Retinal pigment epithelial cell (primary cell): Measurements from ENCODE around the gene TMX2.

Experiments used
- DNase-seq: peaks from one replicate; pipeline ENCODE4 v3.0.0-alpha.2; 2010; ENCODE audit warnings: low read depth
- H3K4me3 ChIP-seq: 2 replicates; pipeline ENCODE4 v1.5.1; 2011; ENCODE audit warnings: mild to moderate bottlenecking, low read length, control low read depth, moderate library complexity
- CTCF ChIP-seq: conservative IDR thresholded peaks from 2 replicates; pipeline ENCODE4 v1.5.1; 2011; ENCODE audit warnings: low read depth, low read length, control low read depth, inconsistent platforms

TMX2 gene

GRCh38 chr11:57785072-57785471 is 72.7 kb downstream of the TMX2 start:
- TF ChIP-seq CTCF = no peak
- DNase-seq = no peak
- no peak overlapping the region for H3K4me3 ChIP-seq

- TF ChIP-seq CTCF = no peak
- DNase-seq = no peak
- H3K4me3 ChIP-seq = no peak overlapping the region
These were observed 74.0 kb downstream of the TMX2 start for GRCh38 chr11:57786436-57786835.

- no peak overlapping the region for H3K4me3 ChIP-seq
- no peak for DNase-seq
- no peak for TF ChIP-seq CTCF
These were observed 74.7 kb downstream of the TMX2 start for GRCh38 chr11:57787006-57787604.

GRCh38 chr11:57787920-57788702 is 75.7 kb downstream of the TMX2 start:
- TF ChIP-seq CTCF = no peak
- no peak overlapping the region for H3K4me3 ChIP-seq
- no peak for DNase-seq

GRCh38 chr11:57788703-57789088 is 76.3 kb downstream of the TMX2 start:
- H3K4me3 ChIP-seq = no peak overlapping the region
- no peak for TF ChIP-seq CTCF
- no peak for DNase-seq
